Glomerular endothelial cell (primary cell): ENCODE measurements around the gene ZNF619. TPM values are rescaled to one million over a fixed set of nuclear protein-coding genes. Genes with fewer than 3 reads are reported as not detected.
"Not testable (repeated sequence)": the region's sequence is repeated elsewhere in the genome, so short reads cannot be mapped to it uniquely, and the experiment has no call there.

ENCODE experiments used
- DNase-seq: peaks from one replicate; pipeline ENCODE4 v3.0.0-alpha.2; 2011; ENCODE audit warnings: low read depth, low spot score; ENCODE audit errors: extremely low read depth
- total RNA-seq: library from RNA; depleted of rRNA; stranded (reverse); fragments of >200 nt; gene quantifications from 2 replicates; pipeline ENCODE4 v1.2.3, GENCODE V29; 2015

ZNF619 gene
- total RNA-seq: 3.6 and 4.4 TPM in 2 replicates

DNA sequence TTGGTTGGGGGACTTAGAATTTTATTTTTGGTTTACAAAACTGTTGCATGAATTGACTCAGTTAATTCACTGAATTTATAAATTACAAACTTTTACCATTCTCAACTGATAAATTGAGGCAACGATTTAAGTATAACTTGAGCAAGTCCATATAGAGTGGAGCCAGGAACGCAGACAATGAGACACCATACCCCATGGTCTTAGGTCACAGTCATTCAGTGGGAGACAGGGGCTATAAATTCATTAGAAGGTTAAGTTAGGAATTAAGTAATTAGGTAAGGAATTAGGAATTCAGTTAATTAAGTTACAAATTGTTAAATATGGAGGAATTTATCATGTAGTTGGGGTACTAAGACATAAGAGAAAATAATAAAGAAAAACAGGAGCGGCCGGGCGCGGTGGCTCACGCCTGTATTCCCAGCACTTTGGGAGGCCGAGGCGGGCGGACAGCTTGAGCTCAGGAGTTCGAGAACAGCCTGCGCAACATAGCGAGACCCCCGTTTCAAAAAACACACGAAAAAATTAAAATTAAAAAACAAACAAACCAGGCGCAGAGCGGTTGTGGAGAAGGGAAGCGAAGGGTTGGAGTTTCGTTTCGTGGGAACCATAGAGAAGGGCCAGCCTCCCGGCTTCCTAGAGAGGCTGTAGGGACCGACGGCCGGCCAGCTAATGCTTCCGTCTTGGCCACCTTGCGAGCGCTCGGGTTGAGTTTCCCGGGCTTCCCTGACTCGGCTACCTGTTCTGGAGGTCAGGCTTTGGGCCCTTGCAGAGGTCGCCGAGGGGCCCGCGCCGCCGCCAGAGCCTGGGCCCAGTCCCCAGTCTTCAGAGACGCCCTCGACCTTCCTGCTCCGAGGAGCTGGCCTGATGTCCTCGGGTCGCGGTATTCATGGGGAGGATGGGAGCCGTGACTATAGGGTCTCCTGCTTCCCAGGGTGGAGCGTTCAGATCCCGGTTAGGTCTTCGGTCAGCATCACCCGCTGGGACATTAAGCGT is at the start of gene ZNF619:
Gene ZNF619, plus strand, starts transcription at position 645 of the 993 bp plus-strand sequence. CDS start 858 bp downstream, outside the sequence.
- no peak for DNase-seq

DNA sequence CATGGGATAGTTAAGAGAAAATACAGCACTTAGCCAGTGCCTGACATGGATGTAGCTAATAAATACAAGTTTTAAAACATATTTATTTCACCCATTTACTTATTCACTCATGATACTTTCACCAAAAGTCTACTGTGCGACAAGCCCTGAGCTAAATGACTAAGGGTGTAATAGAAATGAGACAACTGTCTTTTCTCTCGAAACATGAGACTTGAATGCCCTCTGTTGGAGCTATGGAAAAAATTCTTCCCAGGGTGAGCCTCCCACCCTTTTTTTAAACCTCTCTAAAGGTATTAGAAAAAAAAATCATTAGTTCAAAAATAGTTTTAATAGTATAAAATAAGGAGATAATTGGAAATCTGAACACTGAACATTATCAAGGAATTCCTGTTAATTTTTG is 44.1 kb upstream of the ZNF619 start:
- no peak for DNase-seq

DNA sequence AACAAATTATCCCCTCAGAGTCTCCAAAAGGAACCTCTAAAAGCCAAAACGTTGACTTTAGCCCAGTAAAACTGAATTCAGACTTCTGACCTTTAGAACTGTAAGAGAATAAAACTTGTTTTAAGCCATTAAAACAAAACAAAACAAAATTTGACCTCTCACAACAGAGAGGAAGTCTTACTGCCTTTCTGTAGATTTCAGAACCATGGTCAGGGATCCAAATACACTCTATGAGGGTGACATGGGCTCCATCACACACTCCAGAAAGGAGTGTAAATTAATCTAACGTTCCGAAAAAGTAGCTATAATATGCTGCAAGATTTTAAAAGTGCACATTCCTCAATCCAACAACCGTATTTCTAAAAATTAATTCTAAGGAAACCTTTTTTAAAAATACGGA is 39.0 kb upstream of the ZNF619 start:
- DNase-seq: no peak

DNA sequence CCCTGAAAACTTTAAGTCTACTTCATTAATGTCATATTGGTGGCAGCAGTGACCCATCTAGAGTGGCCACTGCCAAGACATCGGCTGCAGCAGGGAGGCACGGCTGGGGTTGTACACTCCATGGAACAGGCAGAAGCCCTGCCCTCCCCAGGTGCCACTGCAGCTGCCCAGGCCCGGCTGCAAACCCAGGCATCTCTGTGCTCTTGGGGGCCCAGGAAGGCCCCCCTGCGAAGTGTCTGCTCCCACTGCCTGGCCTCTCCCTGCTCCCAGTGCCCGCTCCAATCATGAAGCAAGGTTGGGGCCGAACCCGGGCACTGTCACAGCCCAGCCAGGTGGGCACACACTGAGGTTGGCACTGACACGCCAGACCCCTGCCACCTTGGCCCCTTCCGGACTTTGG is 31.9 kb upstream of the ZNF619 start:
- no peak for DNase-seq

DNA sequence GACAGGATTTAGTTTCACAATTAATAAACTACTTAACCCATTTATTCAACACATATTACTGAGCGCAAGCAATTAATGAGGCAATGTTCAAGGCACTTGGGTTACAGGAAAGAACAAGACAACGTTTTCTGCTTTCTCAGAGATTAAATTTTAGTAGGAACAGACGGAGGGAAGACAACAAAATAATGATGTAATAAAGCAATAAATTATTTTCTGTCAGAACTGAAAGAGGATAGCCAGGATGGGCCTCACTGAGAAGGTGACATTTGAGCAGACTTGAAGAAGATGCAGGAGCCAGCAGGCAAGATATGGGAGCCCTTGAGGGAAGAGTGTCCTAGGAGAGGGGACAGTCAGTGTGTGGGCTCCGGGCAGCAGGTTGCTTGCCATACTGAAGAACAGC is 31.0 kb upstream of the ZNF619 start:
- no peak for DNase-seq

DNA sequence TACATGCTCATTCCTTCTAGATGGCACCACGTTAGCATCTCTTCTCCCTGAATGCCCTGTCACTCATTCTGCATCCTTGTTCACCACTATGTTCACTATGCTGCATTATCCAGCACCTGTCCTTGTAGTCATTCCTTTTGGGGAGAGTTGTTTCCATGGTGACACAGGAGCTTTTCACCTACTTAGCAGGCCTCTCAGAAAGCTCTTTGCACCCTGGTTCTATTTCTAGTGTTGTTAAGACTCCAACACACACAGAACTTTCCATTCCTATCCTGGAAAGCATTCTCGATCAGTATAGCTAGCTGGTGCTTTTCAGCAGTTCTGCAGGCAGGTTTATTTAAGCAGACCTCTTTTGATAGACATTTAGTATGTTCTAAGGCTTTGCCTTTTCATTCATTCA is 26.5 kb upstream of the ZNF619 start:
- no peak for DNase-seq

DNA sequence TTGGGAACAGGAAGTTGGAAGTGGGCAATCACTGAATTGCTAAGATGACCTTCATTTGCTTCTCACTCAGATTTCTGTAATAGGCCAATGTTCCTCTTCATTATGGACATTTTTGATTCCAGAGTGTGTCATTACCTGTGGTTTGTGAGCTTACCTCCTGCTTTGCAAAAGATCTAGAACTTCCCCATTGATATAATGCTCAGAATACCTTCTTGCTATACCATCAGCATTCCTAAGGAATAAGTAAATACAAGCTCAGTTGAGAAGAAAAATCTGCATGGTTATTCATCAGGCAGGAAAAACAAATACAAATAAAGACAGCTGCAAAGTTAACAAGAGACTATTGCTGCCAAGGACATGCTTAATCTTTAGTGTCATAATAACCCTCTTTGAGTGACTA is 25.4 kb upstream of the ZNF619 start:
- DNase-seq: no peak

DNA sequence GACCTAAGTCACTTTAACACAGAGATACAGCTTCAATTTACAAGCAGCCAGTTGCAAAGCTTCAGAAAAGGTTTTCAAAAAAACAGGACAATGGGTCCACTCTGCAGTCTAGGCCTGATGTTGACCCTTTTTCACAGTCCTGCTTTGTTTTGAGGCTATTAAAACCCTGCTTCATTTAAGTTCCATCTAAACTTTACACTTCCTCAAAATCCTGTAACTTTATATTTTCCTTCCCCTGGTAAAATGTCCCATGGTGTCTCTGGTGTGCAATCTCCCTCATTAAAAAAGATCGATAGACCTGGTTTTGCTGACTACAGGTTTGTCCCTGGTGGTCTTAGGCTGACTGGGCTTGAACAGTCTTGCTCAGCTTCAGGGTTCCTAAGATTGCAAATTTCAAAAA is 24.9 kb upstream of the ZNF619 start:
- no peak for DNase-seq

DNA sequence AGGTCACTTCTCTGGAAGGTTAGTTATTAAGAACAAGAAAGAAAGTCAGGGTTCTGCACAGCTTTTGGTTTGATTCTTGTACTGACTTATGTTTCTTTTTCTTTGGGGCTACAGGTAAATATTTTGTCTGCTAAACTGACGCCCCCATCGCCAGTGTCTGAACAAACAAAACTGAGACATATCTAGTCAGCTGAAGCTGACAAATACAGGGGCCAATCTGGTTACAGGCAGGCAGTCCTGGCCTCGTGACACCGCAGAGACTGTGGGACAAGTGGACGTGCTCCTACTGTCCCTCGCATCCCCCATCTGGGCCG is 24.4 kb upstream of the ZNF619 start:
- no peak for DNase-seq

DNA sequence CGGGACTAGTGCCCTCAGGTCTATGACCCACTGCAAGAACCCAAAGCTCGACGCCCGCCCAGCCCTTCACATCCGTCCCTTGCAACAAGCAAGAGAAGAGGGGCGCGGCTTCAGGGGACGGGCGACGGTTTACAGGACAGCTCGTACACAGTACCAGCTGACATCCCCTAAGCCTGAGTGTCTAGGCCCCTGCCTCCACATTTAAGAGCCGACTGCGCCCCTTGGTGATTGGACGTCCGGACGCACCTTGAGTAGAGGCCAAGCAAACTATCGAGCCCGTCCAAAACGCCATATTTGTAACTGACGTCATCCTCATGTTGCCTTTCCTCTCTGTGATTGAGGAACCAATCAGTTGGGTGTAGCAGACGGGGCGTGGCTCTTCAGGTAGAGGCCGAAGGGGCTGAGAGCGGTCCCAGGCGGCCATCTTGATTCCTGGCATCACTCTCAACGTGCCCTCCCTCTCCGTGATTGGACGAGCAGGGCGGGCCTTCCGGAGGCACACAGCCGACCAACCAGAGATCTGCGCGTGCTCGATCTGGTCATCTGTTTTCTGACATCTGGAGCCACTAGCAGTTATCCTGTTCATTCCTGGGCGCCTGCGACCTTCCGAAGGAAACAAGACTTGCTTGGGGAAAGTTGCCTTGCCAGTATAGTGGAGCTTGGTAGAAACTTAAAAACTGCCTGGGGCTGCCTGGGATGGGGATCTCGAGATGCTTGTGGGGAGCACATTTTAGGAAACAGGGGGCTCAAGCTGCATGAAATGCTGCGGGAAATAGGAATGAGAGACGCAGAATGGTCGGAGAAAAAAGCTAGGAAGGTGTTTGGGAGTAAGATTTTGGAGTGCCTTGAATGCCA is 23.8 kb upstream of the ZNF619 start:
- DNase-seq: peak; percentile 91

DNA sequence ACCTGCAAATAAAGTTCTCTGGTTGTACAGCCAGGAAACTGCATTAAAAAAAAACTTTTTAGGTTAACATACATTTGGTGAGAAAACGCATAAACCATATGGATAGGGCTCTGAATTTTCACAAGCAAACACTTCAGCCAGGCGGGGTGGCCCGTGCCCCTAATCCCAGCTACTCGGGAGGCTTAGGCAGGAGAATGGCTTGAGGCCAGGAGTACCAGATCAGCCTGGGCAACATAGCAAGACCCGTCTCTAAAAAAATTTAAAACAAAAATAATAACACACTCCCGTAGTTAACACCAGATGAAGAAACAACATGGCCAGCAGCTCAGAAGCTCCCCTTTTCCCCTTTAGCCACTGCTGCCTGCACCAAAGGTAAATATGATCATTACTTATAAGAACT is 23.0 kb upstream of the ZNF619 start:
- no peak for DNase-seq

DNA sequence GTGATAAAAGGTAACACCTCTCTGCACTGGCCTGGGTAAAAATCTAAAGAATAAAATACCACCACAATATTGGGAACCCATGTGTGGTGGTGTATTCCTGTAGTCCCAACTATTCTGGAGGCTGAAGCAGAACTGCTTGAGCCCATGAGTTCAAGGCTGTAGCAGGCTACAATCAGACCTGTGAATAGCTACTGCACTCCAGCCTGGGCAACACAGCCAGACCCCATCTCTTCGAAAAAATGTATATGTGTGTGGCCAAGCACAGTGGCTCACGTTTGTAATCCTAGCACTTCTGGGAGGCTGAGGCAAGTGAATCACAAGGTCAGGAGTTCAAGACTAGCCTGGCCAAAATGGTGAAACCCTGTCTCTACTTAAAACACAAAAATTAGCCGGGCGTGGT is 21.6 kb upstream of the ZNF619 start:
- DNase-seq: no peak

DNA sequence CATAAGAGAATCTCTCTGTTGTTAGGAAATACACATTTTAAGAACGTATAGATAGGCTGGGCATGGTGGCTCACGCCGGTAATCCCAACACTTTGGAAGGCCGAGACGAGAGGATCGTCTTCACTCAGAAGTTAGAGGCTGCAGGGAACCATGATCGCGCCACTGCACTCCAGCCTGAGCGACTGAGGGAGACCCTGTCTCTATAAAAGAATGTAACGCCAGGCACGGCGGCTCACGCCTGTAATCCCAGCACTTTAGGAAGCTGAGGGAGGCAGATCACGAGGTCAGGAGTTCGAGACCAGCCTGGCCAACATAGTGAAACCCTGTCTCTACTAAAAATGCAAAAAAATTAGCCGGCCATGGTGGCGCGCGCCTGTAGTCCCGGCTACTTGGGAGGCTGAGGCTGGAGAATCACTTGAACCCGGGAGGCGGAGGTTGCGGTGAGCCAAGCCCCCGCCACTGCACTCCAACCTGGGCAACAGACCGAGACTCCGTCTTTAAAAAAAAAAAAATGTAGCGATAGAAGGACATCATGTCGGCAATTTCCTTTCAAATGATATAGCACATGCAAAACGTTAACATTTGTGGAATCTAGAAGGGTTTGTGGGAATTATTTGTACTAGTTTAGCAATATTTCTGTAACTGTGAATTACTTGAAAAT is 20.5 kb upstream of the ZNF619 start:
- no peak for DNase-seq

DNA sequence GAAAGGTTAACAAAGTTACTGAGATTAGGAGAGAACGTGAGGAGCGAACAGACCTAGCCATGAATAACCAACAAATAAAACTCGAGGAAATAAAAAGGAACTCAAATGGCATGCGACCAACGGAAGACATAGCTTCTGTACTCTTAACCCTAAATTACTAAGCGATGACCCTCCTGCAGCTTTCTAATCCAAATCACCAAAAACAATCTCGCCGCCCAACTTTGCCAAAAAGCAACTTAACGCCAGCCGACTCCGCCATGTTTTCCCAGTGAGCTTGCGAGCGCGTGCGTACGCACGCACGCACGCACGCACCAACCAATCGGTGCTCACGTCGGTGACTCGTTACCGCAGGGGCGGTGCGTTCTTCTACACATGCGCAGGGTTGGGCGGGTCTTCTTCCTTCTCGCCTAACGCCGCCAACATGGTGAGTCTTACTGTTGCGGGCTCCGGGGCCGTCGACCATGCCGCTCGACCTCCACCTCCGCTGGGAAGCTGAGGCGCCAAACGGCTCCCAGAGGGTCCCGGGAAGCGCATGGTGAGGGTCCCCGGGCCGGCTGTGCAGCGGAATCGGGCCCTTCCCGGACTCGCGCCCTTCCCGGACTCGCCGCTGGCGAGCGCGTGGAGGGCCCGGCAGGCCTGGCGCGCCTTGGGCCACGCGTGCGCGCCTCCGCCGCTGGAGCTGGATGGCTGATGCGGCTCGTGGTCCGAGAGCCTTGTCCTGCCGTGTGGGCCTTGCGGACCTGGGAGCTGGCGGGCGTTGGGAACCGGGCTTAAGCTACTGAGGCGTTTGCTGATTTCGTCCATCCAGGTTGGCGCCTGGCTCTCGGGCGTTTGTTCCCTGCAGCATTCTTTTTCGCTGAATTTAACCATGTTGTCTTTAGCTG is 19.7 kb upstream of the ZNF619 start, which contains the start of gene RPL14:
Gene RPL14, plus strand, starts transcription at position 400 of the 884 bp plus-strand sequence. Its CDS starts 133 bp downstream, at position 533.
- DNase-seq: peak; percentile 61

DNA sequence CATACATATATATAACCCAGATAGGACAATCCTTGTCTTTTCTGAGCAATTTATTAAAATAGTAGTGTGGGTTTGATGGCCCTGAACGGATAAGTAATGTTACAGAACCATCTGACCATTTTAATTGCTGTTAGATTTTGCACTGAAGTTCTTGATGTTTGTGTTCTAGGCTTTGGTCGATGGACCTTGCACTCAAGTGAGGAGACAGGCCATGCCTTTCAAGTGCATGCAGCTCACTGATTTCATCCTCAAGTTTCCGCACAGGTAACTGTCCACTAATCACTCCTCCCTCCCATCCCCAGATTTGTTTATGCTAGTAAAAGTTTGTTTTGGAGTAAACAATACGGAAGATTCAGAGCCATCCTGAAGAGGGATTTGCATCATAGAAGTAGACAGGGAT is 18.4 kb upstream of the ZNF619 start:
- DNase-seq: no peak

DNA sequence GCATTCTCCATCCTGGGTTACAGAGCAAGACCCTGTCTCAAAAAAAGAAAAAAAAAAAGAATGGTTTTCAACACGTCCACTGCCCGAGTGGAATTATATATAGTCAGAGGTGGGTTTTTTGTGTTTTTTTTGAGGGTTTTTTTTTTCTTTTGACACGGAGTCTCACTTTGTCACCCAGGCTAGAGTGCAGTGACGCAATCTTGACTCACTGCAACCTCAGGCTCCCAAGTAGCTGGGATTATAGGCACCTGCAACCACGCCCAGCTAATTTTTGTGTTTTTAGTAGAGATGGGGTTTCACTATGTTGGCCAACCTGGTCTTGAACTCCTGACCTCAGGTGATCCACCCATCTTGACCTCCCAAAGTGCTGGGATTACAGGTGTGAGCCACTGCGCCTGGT is 16.4 kb upstream of the ZNF619 start:
- not testable (repeated sequence) for DNase-seq

DNA sequence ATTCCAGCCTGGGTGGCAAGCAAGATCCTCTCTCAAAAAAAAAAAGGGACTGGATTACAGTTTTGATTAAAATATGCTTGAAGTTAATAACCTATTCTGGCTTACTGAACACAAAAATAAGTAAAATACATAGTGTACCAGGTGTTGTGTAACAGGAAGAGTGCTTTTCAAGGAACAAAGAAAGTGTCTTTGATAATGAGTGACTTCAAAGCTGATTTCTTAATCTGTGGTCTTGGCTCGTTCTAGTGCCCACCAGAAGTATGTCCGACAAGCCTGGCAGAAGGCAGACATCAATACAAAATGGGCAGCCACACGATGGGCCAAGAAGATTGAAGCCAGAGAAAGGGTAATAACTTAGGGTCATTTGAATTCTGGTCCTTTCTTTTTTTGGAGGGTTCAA is 15.8 kb upstream of the ZNF619 start:
- no peak for DNase-seq

DNA sequence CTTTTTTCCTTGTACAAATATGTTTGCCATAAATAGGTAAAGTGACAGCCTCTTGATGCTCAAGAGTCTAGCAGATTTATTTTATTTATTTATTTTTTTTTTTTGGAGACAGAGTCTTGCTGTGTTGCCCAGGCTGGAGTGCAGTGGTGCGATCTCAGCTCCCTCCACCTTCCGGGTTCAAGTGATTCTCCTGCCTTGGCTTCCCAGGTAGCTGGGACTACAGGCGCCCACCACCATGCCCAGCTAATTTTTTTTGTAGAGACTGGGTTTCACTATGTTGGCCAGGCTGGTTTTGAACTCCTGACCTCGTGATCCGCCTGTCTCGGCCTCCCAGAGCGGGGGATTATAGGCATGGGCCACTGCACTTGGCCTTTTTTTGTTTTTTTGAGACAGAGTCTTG is 14.1 kb upstream of the ZNF619 start:
- DNase-seq: not testable (repeated sequence)

DNA sequence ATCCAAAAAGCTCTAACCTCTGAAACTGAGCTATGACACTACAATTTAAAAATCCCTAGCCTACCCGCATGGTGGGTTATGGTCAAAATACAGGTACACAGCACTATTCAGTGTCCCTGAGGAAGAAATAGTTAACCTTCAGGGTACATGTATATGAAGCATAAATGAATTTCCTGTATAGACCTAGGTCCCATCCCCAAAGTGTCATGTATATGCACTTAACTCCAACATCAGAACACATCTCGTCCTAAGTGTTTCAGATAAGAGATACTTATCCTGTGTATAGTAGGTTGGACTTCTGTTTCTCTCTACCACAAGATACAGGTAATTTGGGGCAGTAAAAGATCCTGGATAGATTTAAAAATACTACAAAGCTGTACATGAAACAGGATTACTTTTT is 13.3 kb upstream of the ZNF619 start:
- no peak for DNase-seq
